Neural cell (in vitro differentiated cells): Measurements from ENCODE around the gene TXLNB.
"Not testable (repeated sequence)": the region's sequence is repeated elsewhere in the genome, so short reads cannot be mapped to it uniquely, and the experiment has no call there.

Experiments
- EZH2 ChIP-seq: fragments of 200-600, 300-800 bp; shearing (Covaris generic), sonication (generic); IDR thresholded peaks from 2 replicates; pipeline ENCODE4 v1.6.1; 2014; ENCODE audit warnings: antibody characterized with exemption, low read length, borderline replicate concordance, mild to moderate bottlenecking; ENCODE audit not compliant: insufficient read depth, poor library complexity, severe bottlenecking
- MXI1 ChIP-seq: fragments of 450-650 bp; conservative IDR thresholded peaks from 2 replicates; pipeline ENCODE4 v1.6.1; 2014; ENCODE audit warnings: antibody characterized with exemption, mild to moderate bottlenecking; ENCODE audit not compliant: poor library complexity, severe bottlenecking
- TF ChIP-seq, protein P1 (sequence below): fragments of 450-650 bp; IDR thresholded peaks from 2 replicates; pipeline ENCODE4 v1.5.1; 2014; ENCODE audit warnings: antibody characterized with exemption, mild to moderate bottlenecking, moderate library complexity; ENCODE audit not compliant: poor library complexity, severe bottlenecking

- not testable (repeated sequence) for TF ChIP-seq EZH2, MXI1
- TF ChIP-seq, protein P1, sequence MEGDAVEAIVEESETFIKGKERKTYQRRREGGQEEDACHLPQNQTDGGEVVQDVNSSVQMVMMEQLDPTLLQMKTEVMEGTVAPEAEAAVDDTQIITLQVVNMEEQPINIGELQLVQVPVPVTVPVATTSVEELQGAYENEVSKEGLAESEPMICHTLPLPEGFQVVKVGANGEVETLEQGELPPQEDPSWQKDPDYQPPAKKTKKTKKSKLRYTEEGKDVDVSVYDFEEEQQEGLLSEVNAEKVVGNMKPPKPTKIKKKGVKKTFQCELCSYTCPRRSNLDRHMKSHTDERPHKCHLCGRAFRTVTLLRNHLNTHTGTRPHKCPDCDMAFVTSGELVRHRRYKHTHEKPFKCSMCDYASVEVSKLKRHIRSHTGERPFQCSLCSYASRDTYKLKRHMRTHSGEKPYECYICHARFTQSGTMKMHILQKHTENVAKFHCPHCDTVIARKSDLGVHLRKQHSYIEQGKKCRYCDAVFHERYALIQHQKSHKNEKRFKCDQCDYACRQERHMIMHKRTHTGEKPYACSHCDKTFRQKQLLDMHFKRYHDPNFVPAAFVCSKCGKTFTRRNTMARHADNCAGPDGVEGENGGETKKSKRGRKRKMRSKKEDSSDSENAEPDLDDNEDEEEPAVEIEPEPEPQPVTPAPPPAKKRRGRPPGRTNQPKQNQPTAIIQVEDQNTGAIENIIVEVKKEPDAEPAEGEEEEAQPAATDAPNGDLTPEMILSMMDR = not testable (repeated sequence)
Measured at GRCh38 chr6:139228387-139228786, 63.4 kb downstream of the TXLNB start.
